Measurements from ENCODE around the gene QSOX2.

QSOX2 gene

DNA sequence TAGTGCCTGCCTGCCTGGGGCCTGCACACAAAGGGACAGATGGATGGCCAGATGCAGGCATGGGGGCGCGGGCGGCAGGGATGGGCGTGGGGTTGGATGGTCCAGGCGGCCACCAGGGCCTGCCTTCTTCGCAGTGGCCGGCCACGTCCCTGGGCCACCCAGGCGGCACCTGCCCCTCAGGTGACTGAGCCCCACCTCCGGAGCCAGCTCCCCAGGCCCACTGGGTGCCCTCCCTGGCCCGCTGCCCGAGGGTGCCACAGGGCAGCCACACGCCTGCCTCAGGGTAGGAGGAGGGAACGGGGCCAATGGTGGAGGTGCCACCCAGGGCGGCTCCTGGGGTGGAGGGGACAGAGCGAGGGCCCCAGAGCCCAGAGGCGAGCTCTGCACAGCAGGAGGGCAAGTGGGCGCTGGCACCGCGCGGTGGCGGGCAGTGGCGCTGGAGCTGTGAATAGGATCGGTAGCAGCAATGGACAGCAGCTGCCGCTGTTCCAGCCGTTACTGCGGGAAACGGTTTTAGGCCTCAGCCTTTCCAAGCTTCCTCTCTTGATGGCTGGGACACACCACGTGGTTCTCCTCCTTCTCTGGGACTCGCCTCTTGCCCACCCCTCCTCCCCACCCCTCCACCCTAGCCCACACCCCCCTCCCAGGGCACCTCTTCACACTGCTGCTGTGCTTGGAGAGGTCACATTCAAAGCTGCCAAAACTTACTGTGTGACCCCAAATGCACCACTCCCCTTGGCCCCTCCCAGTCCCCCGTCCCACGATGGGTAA is 59.8 kb downstream of the QSOX2 start:
- H3K4me1 ChIP-seq (ENCODE audit: insufficient read depth, low read length, poor library complexity, severe bottlenecking) = no peaks in the 10 kb centered on the region
- no peak overlapping the region for H3K4me2 ChIP-seq (ENCODE audit: low read depth, low read length, poor library complexity, severe bottlenecking)

DNA sequence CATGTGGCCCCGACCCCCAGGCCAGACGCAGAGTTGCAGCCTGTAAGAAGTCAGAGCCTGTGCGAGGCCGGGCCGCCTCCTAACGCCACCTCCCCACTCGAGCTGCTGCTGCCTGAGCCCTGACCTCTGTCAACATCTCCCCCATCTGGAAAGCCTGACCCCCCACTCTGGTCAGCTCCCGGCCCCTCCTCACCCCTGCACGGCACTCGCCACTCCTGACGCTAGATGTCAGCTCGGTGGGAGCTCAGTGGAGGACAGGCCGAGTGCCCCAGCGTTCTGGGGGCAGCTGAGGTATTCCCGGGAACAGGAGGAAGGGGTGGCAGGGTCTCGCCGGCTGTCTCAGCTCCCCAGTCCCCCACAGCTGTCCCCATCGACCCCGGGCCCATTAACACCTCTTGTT is 60.5 kb downstream of the QSOX2 start:
- Histone ChIP-seq H3K27me3 (ENCODE audit: insufficient read depth, low read length, poor library complexity, severe bottlenecking) (no peaks in the 10 kb centered on the region), H3F3A (ENCODE audit: low read depth) (no peaks in the 10 kb centered on the region), H3K4me1 (ENCODE audit: insufficient read depth, low read length, poor library complexity, severe bottlenecking) (no peaks in the 10 kb centered on the region), H3K4me3 (ENCODE audit: low read length, poor library complexity, severe bottlenecking) (no peak overlapping the region), H3K9me2 (replicated peaks; ENCODE audit: low read depth, low read length) (no peaks in the 10 kb centered on the region), H2AFZ (ENCODE audit: low read length) (no peak overlapping the region), H3K4me2 (ENCODE audit: low read depth, low read length, poor library complexity, severe bottlenecking) (no peak overlapping the region), H3K36me3 (ENCODE audit: insufficient read depth, low read length) (no peaks in the 10 kb centered on the region), H3K79me2 (ENCODE audit: insufficient read depth, low read length) (no peaks in the 10 kb centered on the region), H3K9ac (ENCODE audit: low read depth, low read length, poor library complexity, severe bottlenecking) (no peak overlapping the region), H4K20me1 (ENCODE audit: insufficient read depth, low read length, poor library complexity, severe bottlenecking) (no peaks in the 10 kb centered on the region), H3K9me3 (ENCODE audit: insufficient read depth, low read depth, low read length) (no peaks in the 10 kb centered on the region)
- TF ChIP-seq, protein P1, sequence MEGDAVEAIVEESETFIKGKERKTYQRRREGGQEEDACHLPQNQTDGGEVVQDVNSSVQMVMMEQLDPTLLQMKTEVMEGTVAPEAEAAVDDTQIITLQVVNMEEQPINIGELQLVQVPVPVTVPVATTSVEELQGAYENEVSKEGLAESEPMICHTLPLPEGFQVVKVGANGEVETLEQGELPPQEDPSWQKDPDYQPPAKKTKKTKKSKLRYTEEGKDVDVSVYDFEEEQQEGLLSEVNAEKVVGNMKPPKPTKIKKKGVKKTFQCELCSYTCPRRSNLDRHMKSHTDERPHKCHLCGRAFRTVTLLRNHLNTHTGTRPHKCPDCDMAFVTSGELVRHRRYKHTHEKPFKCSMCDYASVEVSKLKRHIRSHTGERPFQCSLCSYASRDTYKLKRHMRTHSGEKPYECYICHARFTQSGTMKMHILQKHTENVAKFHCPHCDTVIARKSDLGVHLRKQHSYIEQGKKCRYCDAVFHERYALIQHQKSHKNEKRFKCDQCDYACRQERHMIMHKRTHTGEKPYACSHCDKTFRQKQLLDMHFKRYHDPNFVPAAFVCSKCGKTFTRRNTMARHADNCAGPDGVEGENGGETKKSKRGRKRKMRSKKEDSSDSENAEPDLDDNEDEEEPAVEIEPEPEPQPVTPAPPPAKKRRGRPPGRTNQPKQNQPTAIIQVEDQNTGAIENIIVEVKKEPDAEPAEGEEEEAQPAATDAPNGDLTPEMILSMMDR (conservative IDR thresholded peaks at IDR 0.05; ENCODE audit: low read length) = no peak
- TF ChIP-seq EZH2phosphoT487 (IDR thresholded peaks at IDR 0.05; ENCODE audit: borderline replicate concordance) = no peak

More for the DNA sequence above, 59.8 kb downstream of the QSOX2 start:
- no peak overlapping the region for H3K9ac ChIP-seq (ENCODE audit: low read depth, low read length, poor library complexity, severe bottlenecking)
- H2AFZ ChIP-seq (ENCODE audit: low read length) = no peak overlapping the region
- TF ChIP-seq EZH2phosphoT487 (IDR thresholded peaks at IDR 0.05; ENCODE audit: borderline replicate concordance) = no peak
- TF ChIP-seq, protein P1 (conservative IDR thresholded peaks at IDR 0.05; ENCODE audit: low read length) = no peak
- H3K36me3 ChIP-seq (ENCODE audit: insufficient read depth, low read length) = no peaks in the 10 kb centered on the region
- H3K9me2 ChIP-seq (replicated peaks; ENCODE audit: low read depth, low read length) = no peaks in the 10 kb centered on the region
- no peaks in the 10 kb centered on the region for H3K79me2 ChIP-seq (ENCODE audit: insufficient read depth, low read length)
- no peaks in the 10 kb centered on the region for H3K9me3 ChIP-seq (ENCODE audit: insufficient read depth, low read depth, low read length)
- no peaks in the 10 kb centered on the region for H4K20me1 ChIP-seq (ENCODE audit: insufficient read depth, low read length, poor library complexity, severe bottlenecking)
- H3K27me3 ChIP-seq (ENCODE audit: insufficient read depth, low read length, poor library complexity, severe bottlenecking) = no peaks in the 10 kb centered on the region
- no peaks in the 10 kb centered on the region for H3F3A ChIP-seq (ENCODE audit: low read depth)
- no peak overlapping the region for H3K4me3 ChIP-seq (ENCODE audit: low read length, poor library complexity, severe bottlenecking)

DNA sequence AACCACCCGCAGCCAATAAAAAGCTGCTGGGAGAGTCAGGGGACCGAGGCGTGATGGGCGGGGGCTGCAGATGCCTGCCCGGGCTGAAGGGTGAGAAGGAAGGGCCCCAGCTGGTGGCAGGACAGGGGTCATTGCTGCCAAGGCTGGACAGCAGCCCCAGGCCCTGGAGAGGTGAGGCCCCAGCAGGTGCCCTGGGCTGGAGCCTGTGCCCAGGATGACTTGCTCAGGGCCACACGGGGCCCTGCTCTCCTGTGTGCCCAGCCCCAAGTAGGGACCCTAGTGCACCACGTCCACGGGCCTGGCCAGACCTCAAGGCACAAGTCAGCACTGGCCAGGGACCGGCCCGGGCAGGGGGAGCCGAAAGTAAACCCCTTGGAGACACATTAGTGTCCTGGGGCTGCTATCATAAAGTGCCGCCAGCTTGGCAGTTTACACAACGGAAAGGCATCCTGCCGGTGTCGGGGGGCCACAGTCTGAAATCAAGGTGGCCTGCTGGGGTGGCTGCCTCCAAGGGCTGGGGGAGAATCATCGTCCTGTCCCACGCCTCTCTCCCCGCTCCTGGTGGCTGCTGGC is 62.7 kb downstream of the QSOX2 start:
- H3K9me3 ChIP-seq (ENCODE audit: insufficient read depth, low read depth, low read length) = no peaks in the 10 kb centered on the region
- no peaks in the 10 kb centered on the region for H3F3A ChIP-seq (ENCODE audit: low read depth)

More for the DNA sequence above, 62.7 kb downstream of the QSOX2 start:
- Histone ChIP-seq H3K4me1 (ENCODE audit: insufficient read depth, low read length, poor library complexity, severe bottlenecking) (no peaks in the 10 kb centered on the region), H3K9me2 (replicated peaks; ENCODE audit: low read depth, low read length) (no peaks in the 10 kb centered on the region), H3K36me3 (ENCODE audit: insufficient read depth, low read length) (no peaks in the 10 kb centered on the region), H3K4me3 (ENCODE audit: low read length, poor library complexity, severe bottlenecking) (no peak overlapping the region), H2AFZ (ENCODE audit: low read length) (no peak overlapping the region), H3K27me3 (ENCODE audit: insufficient read depth, low read length, poor library complexity, severe bottlenecking) (no peaks in the 10 kb centered on the region), H3K4me2 (ENCODE audit: low read depth, low read length, poor library complexity, severe bottlenecking) (no peak overlapping the region), H4K20me1 (ENCODE audit: insufficient read depth, low read length, poor library complexity, severe bottlenecking) (no peaks in the 10 kb centered on the region), H3K9ac (ENCODE audit: low read depth, low read length, poor library complexity, severe bottlenecking) (no peak overlapping the region), H3K79me2 (ENCODE audit: insufficient read depth, low read length) (no peaks in the 10 kb centered on the region)
- no peak for TF ChIP-seq EZH2phosphoT487 (IDR thresholded peaks at IDR 0.05; ENCODE audit: borderline replicate concordance)
- TF ChIP-seq, protein P1 (conservative IDR thresholded peaks at IDR 0.05; ENCODE audit: low read length) = no peak

Measured in Loucy (cell line).